ENCODE measurements around the gene NDFIP1.

The NDFIP1 gene

DNA sequence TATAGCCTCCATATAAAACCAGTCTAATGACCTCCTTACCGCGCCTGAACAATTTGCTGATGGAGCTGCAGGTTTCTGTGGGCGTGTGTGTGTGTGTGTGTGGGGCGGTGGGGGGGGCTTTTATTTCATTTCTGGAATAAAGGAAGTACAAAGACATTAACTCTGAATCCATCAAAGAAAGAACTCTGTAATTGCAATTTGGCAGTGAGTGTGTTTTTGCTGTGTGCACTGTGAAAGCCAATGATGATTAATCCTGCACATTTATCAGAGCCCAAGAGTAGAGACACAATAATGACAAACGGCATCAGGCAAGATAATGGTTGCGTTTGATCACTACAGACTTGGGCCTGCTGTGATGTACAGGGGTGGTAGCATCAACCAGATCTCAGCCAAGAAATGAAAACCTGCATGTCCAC, 29.3 kb upstream of the NDFIP1 start (continued):
- TF ChIP-seq ZXDB (tag by site-specific recombination; IDR thresholded peaks at IDR 0.05): no peak
- TF ChIP-seq EGR2 (tag by site-specific recombination; IDR thresholded peaks at IDR 0.05; ENCODE audit: low read depth): peak; percentile 82
- no peak for TF ChIP-seq ZNF510 (tag by site-specific recombination; IDR thresholded peaks at IDR 0.05; ENCODE audit: insufficient replicate concordance)
- no peak for TF ChIP-seq ZNF221 (tag by site-specific recombination; IDR thresholded peaks at IDR 0.05; ENCODE audit: borderline replicate concordance)
- TF ChIP-seq, protein P1, sequence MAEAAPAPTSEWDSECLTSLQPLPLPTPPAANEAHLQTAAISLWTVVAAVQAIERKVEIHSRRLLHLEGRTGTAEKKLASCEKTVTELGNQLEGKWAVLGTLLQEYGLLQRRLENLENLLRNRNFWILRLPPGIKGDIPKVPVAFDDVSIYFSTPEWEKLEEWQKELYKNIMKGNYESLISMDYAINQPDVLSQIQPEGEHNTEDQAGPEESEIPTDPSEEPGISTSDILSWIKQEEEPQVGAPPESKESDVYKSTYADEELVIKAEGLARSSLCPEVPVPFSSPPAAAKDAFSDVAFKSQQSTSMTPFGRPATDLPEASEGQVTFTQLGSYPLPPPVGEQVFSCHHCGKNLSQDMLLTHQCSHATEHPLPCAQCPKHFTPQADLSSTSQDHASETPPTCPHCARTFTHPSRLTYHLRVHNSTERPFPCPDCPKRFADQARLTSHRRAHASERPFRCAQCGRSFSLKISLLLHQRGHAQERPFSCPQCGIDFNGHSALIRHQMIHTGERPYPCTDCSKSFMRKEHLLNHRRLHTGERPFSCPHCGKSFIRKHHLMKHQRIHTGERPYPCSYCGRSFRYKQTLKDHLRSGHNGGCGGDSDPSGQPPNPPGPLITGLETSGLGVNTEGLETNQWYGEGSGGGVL (tag by site-specific recombination; IDR thresholded peaks at IDR 0.05): peak; percentile 59
- TF ChIP-seq KLF10 (tag by site-specific recombination; IDR thresholded peaks at IDR 0.05): peak; percentile 61; the same call in 1 of the 2 replicates
- no peak; the same call in 1 of the 2 replicates for TF ChIP-seq FEZF1 (tag by site-specific recombination; IDR thresholded peaks at IDR 0.05)
- TF ChIP-seq ZFHX2 (tag by site-specific recombination; conservative IDR thresholded peaks at IDR 0.05): peak; percentile 92
- TF ChIP-seq, protein P2, sequence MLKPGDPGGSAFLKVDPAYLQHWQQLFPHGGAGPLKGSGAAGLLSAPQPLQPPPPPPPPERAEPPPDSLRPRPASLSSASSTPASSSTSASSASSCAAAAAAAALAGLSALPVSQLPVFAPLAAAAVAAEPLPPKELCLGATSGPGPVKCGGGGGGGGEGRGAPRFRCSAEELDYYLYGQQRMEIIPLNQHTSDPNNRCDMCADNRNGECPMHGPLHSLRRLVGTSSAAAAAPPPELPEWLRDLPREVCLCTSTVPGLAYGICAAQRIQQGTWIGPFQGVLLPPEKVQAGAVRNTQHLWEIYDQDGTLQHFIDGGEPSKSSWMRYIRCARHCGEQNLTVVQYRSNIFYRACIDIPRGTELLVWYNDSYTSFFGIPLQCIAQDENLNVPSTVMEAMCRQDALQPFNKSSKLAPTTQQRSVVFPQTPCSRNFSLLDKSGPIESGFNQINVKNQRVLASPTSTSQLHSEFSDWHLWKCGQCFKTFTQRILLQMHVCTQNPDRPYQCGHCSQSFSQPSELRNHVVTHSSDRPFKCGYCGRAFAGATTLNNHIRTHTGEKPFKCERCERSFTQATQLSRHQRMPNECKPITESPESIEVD (tag by site-specific recombination; IDR thresholded peaks at IDR 0.05): peak; percentile 43; the same call in 1 of the 2 replicates
- TF ChIP-seq ZNF558 (tag by site-specific recombination; IDR thresholded peaks at IDR 0.05): no peak
- peak; percentile 43; the same call in 1 of the 2 replicates for TF ChIP-seq BCL11A (tag by site-specific recombination; IDR thresholded peaks at IDR 0.05; ENCODE audit: low read depth)
- no peak for TF ChIP-seq ZNF239 (tag by site-specific recombination; IDR thresholded peaks at IDR 0.05)
- no peak for TF ChIP-seq ZNF426 (tag by site-specific recombination; IDR thresholded peaks at IDR 0.05)
- no peak for TF ChIP-seq ZNF423 (tag by site-specific recombination; IDR thresholded peaks at IDR 0.05)
- no peak for TF ChIP-seq ZNF701 (tag by site-specific recombination; IDR thresholded peaks at IDR 0.05)
- no peak for TF ChIP-seq ZNF785 (tag by site-specific recombination; IDR thresholded peaks at IDR 0.05)
- no peak for TF ChIP-seq ZBTB10 (tag by site-specific recombination; IDR thresholded peaks at IDR 0.05)
- no peak for TF ChIP-seq ZNF654 (tag by site-specific recombination; IDR thresholded peaks at IDR 0.05; ENCODE audit: low read depth)
- TF ChIP-seq, protein P3, sequence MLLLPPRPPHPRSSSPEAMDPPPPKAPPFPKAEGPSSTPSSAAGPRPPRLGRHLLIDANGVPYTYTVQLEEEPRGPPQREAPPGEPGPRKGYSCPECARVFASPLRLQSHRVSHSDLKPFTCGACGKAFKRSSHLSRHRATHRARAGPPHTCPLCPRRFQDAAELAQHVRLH (tag by site-specific recombination; IDR thresholded peaks at IDR 0.05): peak; percentile 26; the same call in 1 of the 2 replicates
- TF ChIP-seq ZNF843 (tag by site-specific recombination; IDR thresholded peaks at IDR 0.05): peak; percentile 77; the same call in 1 of the 2 replicates
- no peak for TF ChIP-seq PRDM10 (tag by site-specific recombination; IDR thresholded peaks at IDR 0.05)
- no peak for TF ChIP-seq ZNF48 (tag by site-specific recombination; IDR thresholded peaks at IDR 0.05)
- no peak for TF ChIP-seq ZNF596 (tag by site-specific recombination; IDR thresholded peaks at IDR 0.05)
- no peak for TF ChIP-seq ZNF791 (tag by site-specific recombination; IDR thresholded peaks at IDR 0.05)
- TF ChIP-seq SP7 (tag by site-specific recombination; IDR thresholded peaks at IDR 0.05): peak; percentile 45; the same call in 1 of the 2 replicates

All from HEK293 (cell line).